BJ (cell line): Measurements from ENCODE around the gene LHX1. TPM values are rescaled to one million over a fixed set of nuclear protein-coding genes. Genes with fewer than 3 reads are reported as not detected.

ENCODE experiments used
- CTCF ChIA-PET: fragments of 350-600 bp; formaldehyde crosslinking; extraction: SDS; loops from one replicate; lab custom pipeline; 2021; ENCODE audit warnings: antibody characterized with exemption, inconsistent platforms; lab: Yijun Ruan, JAX
- POLR2A ChIA-PET: fragments of 300-600 bp; sonication (Branson Sonifier 250); formaldehyde crosslinking; extraction: SDS; loops from one replicate; lab custom pipeline; 2021; ENCODE audit warnings: antibody characterized with exemption; lab: Charles Lee
- DNase-seq: peaks from one replicate; pipeline ENCODE4 v3.0.0-alpha.2; 2011; ENCODE audit warnings: low read depth
- H3K27me3 ChIP-seq: 2 replicates; pipeline ENCODE4 v1.6.0; 2011; ENCODE audit warnings: low read length; ENCODE audit not compliant: control insufficient read depth, insufficient read depth
- H3K36me3 ChIP-seq: 2 replicates; pipeline ENCODE4 v1.5.1; 2011; ENCODE audit warnings: low read length; ENCODE audit not compliant: control insufficient read depth, insufficient read depth
- H3K4me3 ChIP-seq: 2 replicates; pipeline ENCODE4 v1.5.1; 2011; ENCODE audit warnings: low read depth, mild to moderate bottlenecking, control low read depth, low read length
- CTCF ChIP-seq: IDR thresholded peaks from 2 replicates; pipeline ENCODE4 v1.5.1; 2011; ENCODE audit warnings: low read depth, mild to moderate bottlenecking, control low read depth, inconsistent platforms, low read length, moderate library complexity; ENCODE audit not compliant: insufficient read depth
- polyA plus RNA-seq: library from polyadenylated mRNA; depleted of rRNA; stranded (reverse); fragments of >200 nt; gene quantifications from 2 replicates; pipeline ENCODE4 v1.2.3, GENCODE V29; 2011

The LHX1 gene
- polyA plus RNA-seq, 1 experiment, result not detected

- Histone ChIP-seq H3K36me3 (no peaks in the 10 kb centered on the region), H3K27me3 (peaks cover 84% of the 10 kb centered on the region), H3K4me3 (no peak overlapping the region)
- ChIA-PET POLR2A (no interaction called here), CTCF (interaction anchor here (1.5 kb wide), 1 partner anchor 9 kb away, joined by 3 read pairs; no protein-coding TSS in a partner anchor)
- DNase-seq, result no peak
- no peak for TF ChIP-seq CTCF
Observed at GRCh38 chr17:36939052-36939801, 2.0 kb downstream of the LHX1 start.

GRCh38 chr17:36939802-36940312, 2.6 kb downstream of the LHX1 start:
- no peak for TF ChIP-seq CTCF
- no peak for DNase-seq
- no peaks in the 10 kb centered on the region for H3K36me3 ChIP-seq
- ChIA-PET POLR2A (no interaction called here), CTCF (interaction anchor here (1.5 kb wide), 1 partner anchor 10 kb away, joined by 3 read pairs; no protein-coding TSS in a partner anchor)
- no peak overlapping the region for H3K4me3 ChIP-seq
- H3K27me3 ChIP-seq, result peaks cover 80% of the 10 kb centered on the region

- Histone ChIP-seq H3K36me3 (no peaks in the 10 kb centered on the region), H3K4me3 (no peak overlapping the region), H3K27me3 (peaks cover 74% of the 10 kb centered on the region)
- no peak for DNase-seq
- no peak for TF ChIP-seq CTCF
- ChIA-PET CTCF (interaction anchor here (1.5 kb wide), 1 partner anchor 10 kb away, joined by 3 read pairs; no protein-coding TSS in a partner anchor), POLR2A (no interaction called here)
Observed at GRCh38 chr17:36940313-36941264, 3.3 kb downstream of the LHX1 start.

GRCh38 chr17:36941265-36942010, 4.2 kb downstream of the LHX1 start:
- ChIA-PET CTCF (no interaction called here), POLR2A (no interaction called here)
- TF ChIP-seq CTCF, result no peak
- no peaks in the 10 kb centered on the region for H3K36me3 ChIP-seq
- DNase-seq, result no peak
- peaks cover 76% of the 10 kb centered on the region for H3K27me3 ChIP-seq
- H3K4me3 ChIP-seq, result no peak overlapping the region
